ENCODE data around the gene ZNF423.

DNA sequence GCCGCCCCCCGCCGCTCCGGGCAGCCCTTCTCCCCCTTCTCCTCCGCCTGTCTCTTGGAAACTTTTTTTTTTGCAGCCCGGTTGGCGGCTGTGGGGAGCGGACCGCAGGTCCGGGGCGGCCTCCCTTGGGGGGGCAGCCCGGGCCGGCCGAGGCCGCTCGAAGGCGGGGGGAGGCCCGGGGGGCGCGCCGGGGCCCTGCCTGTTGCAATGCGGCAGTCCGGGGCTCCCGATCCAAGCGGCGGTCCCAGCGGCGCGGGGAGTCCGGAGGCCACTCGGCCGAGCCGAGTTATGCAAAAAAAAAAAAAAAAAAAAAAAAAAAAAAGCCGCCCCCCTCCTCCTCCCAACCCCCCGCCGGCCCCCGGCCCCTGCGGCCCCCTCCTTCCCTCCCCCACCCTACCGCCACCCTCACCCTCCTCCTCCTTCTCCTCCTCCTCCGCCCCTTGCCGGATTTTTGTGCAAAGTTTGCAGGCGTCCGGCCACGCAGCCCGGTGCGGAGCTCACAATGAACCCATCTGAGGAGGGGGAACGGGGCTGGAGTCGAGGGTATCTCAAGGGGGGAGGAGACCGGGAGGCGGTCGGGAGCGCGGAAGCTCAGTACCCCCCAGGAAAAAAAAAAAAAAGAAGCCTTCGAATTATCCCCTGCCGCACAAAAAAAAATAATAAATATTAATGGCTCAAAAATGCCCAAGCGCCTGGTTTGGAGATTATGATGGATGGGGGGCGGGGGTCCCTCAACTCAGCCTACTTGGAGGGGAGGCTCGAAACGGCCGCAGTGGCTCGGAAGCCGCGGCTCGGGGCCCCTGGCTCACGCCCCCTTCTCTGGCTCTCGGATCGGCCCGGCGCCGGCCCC is at the start of gene ZNF423:
- TF ChIP-seq EZH2 (IDR thresholded peaks at IDR 0.05; ENCODE audit: insufficient read depth, poor library complexity, severe bottlenecking) = no peak
- TF ChIP-seq EZH2phosphoT487 (IDR thresholded peaks at IDR 0.05; ENCODE audit: insufficient read depth, low read depth) = no peak

Measured in GM23248 (cell line).